ENCODE measurements around the gene NKIRAS2.

The NKIRAS2 gene

DNA sequence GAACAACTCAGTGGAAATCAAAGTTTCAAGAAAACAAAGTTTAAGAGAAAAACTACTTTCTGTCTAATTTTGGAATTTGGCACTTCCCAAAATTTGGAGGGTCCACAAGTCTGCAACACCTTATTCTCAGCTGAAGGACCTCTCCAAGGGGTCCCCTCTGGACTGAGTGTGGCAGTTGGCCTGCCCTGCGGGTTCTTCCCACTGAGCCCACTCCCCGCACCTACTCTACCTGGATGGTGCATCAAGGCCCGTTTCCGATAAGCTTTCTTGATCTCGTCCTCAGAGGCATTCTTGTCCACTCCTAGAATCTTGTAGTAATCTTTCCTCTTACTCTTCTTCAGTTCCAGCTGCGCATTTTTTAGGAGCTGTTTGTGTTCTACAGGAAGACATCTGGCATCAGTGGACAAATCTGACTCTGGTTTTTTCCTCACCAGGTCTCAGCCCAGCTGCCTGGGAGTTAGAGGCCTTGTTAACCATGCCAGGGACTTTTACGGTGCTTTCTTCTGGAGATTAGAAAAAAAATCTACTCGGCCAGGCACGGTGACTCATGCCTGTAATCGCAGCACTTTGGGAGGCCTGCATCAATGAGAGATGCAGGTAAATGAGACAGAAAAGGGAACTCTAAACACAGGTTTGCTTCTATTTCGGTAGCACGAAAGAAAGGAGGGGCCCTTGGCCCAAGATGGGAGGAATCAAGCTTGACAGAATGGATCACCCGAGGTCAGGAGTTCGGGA lies 37.7 kb upstream of the NKIRAS2 start:
- no peak overlapping the region for H3K27ac Mint-ChIP-seq (ENCODE audit: low read depth)
- H3K4me3 Mint-ChIP-seq, result no peak overlapping the region
- ATAC-seq (replicated peaks; ENCODE audit: extremely low read depth, poor library complexity, severe bottlenecking) (no peak), DNase-seq (ENCODE audit: low spot score in 2 of 2) (no peak)
- no peaks in the 10 kb centered on the region for H3K9me3 Mint-ChIP-seq
- peaks cover 81% of the 10 kb centered on the region for H3K36me3 Mint-ChIP-seq (ENCODE audit: insufficient read depth)
- no peaks in the 10 kb centered on the region for H3K27me3 Mint-ChIP-seq
- H3K4me1 Mint-ChIP-seq, result peaks cover 9% of the 10 kb centered on the region

DNA sequence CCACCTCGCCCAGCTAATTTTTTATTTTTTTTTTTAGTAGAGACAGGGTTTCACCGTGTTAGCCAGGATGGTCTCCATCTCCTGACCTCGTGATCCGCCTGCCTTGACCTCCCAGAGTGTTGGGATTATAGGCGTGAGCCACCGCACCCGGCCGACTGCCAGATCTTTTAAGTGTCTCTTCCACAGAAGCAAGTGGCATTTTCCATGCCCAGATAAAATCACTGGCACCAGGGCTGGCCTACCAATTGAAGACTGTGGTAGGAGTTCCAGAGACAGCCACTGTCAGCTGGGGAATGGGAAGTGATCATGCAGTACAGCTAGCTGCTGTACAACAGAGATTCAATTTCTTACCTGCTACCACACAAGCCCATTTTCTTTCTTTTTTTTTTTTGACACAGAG lies 35.4 kb upstream of the NKIRAS2 start:
- Mint-ChIP-seq H3K27ac (ENCODE audit: low read depth) (no peak overlapping the region), H3K4me3 (no peak overlapping the region), H3K36me3 (ENCODE audit: insufficient read depth) (peaks cover 77% of the 10 kb centered on the region), H3K27me3 (no peaks in the 10 kb centered on the region), H3K9me3 (no peaks in the 10 kb centered on the region), H3K4me1 (peaks cover 5% of the 10 kb centered on the region)
- ATAC-seq (replicated peaks; ENCODE audit: extremely low read depth, poor library complexity, severe bottlenecking), result no peak
- no peak for DNase-seq (ENCODE audit: low spot score in 2 of 2)

GRCh38 chr17:41985919-41986318 lies 34.0 kb upstream of the NKIRAS2 start:
- no peak overlapping the region for H3K27ac Mint-ChIP-seq (ENCODE audit: low read depth)
- no peaks in the 10 kb centered on the region for H3K27me3 Mint-ChIP-seq
- no peak overlapping the region for H3K4me3 Mint-ChIP-seq
- DNase-seq (ENCODE audit: low spot score in 2 of 2), result no peak
- H3K4me1 Mint-ChIP-seq, result peaks cover 5% of the 10 kb centered on the region
- no peaks in the 10 kb centered on the region for H3K9me3 Mint-ChIP-seq
- peaks cover 76% of the 10 kb centered on the region for H3K36me3 Mint-ChIP-seq (ENCODE audit: insufficient read depth)
- no peak for ATAC-seq (replicated peaks; ENCODE audit: extremely low read depth, poor library complexity, severe bottlenecking)

- no peak overlapping the region for H3K27ac Mint-ChIP-seq (ENCODE audit: low read depth)
- peaks cover 71% of the 10 kb centered on the region for H3K36me3 Mint-ChIP-seq (ENCODE audit: insufficient read depth)
- H3K9me3 Mint-ChIP-seq, result no peaks in the 10 kb centered on the region
- DNase-seq (ENCODE audit: low spot score in 2 of 2), result no peak
- H3K4me3 Mint-ChIP-seq, result no peak overlapping the region
- peaks cover 5% of the 10 kb centered on the region for H3K4me1 Mint-ChIP-seq
- no peak for ATAC-seq (replicated peaks; ENCODE audit: extremely low read depth, poor library complexity, severe bottlenecking)
- no peaks in the 10 kb centered on the region for H3K27me3 Mint-ChIP-seq
Measured at GRCh38 chr17:41986634-41987033, 33.3 kb upstream of the NKIRAS2 start.

- Mint-ChIP-seq H3K36me3 (ENCODE audit: insufficient read depth) (peaks cover 66% of the 10 kb centered on the region), H3K4me1 (peaks cover 5% of the 10 kb centered on the region), H3K4me3 (no peak overlapping the region), H3K27me3 (no peaks in the 10 kb centered on the region), H3K27ac (ENCODE audit: low read depth) (no peak overlapping the region), H3K9me3 (no peaks in the 10 kb centered on the region)
- DNase-seq (ENCODE audit: low spot score in 2 of 2) (no peak), ATAC-seq (replicated peaks; ENCODE audit: extremely low read depth, poor library complexity, severe bottlenecking) (no peak)
Measured at GRCh38 chr17:41987642-41988041, 32.2 kb upstream of the NKIRAS2 start.

DNA sequence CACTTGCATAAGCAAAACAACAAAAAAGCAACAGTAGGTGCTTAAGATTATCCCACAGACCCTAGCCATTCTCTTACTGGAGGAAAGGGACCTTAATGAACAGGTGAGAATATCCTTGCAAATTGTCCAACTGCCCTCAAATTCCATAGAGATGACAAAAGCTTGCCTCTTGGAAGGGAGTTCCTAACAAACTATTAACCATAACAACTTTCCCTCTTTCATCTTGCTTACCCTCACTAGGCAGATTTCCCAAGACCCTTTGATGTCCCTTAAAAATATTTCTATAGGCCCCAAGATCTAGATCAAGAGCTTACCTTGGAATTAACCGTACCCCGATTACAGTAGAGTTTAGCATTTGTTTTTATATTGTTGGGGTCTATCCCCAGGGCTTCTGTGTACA lies 31.5 kb upstream of the NKIRAS2 start:
- ATAC-seq (replicated peaks; ENCODE audit: extremely low read depth, poor library complexity, severe bottlenecking), result no peak
- DNase-seq (ENCODE audit: low spot score in 2 of 2), result no peak
- Mint-ChIP-seq H3K4me3 (no peak overlapping the region), H3K27me3 (no peaks in the 10 kb centered on the region), H3K4me1 (peaks cover 5% of the 10 kb centered on the region), H3K9me3 (no peaks in the 10 kb centered on the region), H3K36me3 (ENCODE audit: insufficient read depth) (peaks cover 68% of the 10 kb centered on the region), H3K27ac (ENCODE audit: low read depth) (no peak overlapping the region)

DNA sequence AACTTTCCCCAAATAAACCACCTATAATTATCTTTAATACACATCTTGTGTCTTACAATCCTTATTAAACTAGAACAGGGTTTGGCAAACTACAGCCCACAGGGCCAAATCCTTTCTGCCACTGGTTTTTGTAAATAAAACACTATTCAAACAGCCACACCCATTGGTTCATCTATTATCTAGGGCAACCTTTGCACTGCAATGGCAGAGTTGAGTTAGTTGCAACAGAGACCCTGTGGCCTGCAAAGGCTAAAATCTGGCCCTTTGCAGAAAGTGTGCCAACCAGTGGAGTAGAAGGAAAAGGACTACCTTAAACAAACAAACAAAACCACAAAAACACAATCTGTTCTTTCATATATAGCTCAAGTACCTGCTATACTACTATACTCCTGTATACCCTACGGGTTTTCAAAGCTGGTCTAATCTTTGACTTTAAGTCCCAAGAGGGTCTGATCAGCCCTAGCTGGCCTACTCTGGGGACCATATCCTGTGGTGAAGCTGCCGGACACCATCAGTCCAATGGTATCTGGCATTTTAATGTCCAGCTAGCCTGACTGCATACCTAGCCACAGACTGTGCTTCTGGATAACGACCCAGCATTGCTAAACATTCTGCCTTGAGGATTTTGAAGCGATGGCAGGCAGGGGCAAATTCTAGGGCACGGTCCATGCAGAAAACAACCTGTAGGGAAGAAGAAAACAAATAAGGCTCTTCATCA lies 30.0 kb upstream of the NKIRAS2 start:
- Mint-ChIP-seq H3K4me1 (no peaks in the 10 kb centered on the region), H3K27me3 (no peaks in the 10 kb centered on the region), H3K4me3 (no peak overlapping the region), H3K27ac (ENCODE audit: low read depth) (no peak overlapping the region), H3K36me3 (ENCODE audit: insufficient read depth) (peaks cover 70% of the 10 kb centered on the region), H3K9me3 (no peaks in the 10 kb centered on the region)
- no peak for ATAC-seq (replicated peaks; ENCODE audit: extremely low read depth, poor library complexity, severe bottlenecking)
- DNase-seq (ENCODE audit: low spot score in 2 of 2), result no peak

DNA sequence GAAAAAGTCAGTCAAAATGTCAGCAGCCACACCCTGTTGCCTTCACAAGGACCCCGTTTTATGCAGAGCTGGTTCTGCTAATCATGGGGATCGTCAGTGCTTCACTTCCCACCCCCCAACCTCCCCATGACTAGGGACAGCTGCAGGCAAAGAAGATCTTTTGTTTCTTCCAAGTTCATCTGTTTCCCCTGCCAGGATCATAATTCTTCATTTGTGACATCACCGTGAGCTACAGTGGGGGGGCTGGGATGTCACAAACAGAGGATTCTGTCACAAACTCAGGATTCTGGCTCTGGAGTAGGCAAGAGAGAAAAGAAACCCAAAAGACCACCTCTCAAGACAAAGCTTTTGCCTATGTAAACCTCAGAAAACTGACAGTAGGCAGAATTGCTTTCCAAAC lies 27.3 kb upstream of the NKIRAS2 start:
- Mint-ChIP-seq H3K4me3 (no peak overlapping the region), H3K9me3 (no peaks in the 10 kb centered on the region), H3K4me1 (no peaks in the 10 kb centered on the region), H3K27ac (ENCODE audit: low read depth) (no peak overlapping the region), H3K36me3 (ENCODE audit: insufficient read depth) (peaks cover 78% of the 10 kb centered on the region), H3K27me3 (no peaks in the 10 kb centered on the region)
- ATAC-seq (replicated peaks; ENCODE audit: extremely low read depth, poor library complexity, severe bottlenecking), result no peak
- DNase-seq (ENCODE audit: low spot score in 2 of 2), result no peak

GRCh38 chr17:41996855-41997164 lies 23.1 kb upstream of the NKIRAS2 start:
- H3K4me1 Mint-ChIP-seq, result peaks cover 10% of the 10 kb centered on the region
- H3K27ac Mint-ChIP-seq (ENCODE audit: low read depth), result no peak overlapping the region
- H3K36me3 Mint-ChIP-seq (ENCODE audit: insufficient read depth), result peaks cover 86% of the 10 kb centered on the region
- DNase-seq (ENCODE audit: low spot score in 2 of 2), result no peak
- ATAC-seq (replicated peaks; ENCODE audit: extremely low read depth, poor library complexity, severe bottlenecking), result no peak
- no peak overlapping the region for H3K4me3 Mint-ChIP-seq
- no peaks in the 10 kb centered on the region for H3K9me3 Mint-ChIP-seq
- H3K27me3 Mint-ChIP-seq, result no peaks in the 10 kb centered on the region

GRCh38 chr17:41998497-41998896 lies 21.4 kb upstream of the NKIRAS2 start:
- peaks cover 85% of the 10 kb centered on the region for H3K36me3 Mint-ChIP-seq (ENCODE audit: insufficient read depth)
- DNase-seq (ENCODE audit: low spot score in 2 of 2), result no peak
- H3K9me3 Mint-ChIP-seq, result no peaks in the 10 kb centered on the region
- peaks cover 26% of the 10 kb centered on the region for H3K4me1 Mint-ChIP-seq
- no peak for ATAC-seq (replicated peaks; ENCODE audit: extremely low read depth, poor library complexity, severe bottlenecking)
- no peaks in the 10 kb centered on the region for H3K27me3 Mint-ChIP-seq
- H3K27ac Mint-ChIP-seq (ENCODE audit: low read depth), result no peak overlapping the region
- H3K4me3 Mint-ChIP-seq, result no peak overlapping the region

DNA sequence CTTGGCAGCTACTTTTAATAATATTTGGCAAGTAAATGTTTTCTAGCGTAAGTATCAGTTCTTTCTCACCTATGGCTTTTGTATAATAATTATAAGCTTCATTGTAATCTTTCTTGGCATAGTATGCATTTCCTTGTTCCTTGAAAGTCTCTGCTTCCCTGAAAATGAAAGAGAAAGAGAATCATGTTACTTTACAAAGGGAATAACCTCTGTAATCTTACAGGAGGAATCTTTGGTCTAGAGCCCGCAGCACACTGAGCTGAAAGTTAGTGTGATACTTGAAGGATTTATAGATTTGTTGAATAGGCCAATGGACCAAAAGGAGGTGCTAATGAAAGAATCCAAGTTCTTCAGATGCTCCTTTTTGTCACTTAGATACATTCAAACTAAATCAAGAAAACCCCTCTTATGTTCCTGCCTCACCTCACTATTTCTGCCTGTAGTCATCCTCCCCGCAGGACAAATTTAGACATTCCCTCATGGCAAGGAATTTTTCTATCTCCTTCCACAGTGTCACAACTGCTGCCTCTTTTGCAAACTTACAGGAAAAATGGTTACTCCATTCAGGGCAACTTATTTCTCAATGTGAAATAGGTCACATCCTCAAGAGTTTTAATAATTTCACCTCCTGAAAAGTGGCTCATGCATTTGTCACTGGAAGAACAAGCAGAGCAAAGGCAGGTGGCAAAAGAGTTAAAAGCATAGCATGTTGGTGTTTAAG lies 19.3 kb upstream of the NKIRAS2 start:
- no peak overlapping the region for H3K4me3 Mint-ChIP-seq
- H3K27ac Mint-ChIP-seq (ENCODE audit: low read depth), result no peak overlapping the region
- no peak for ATAC-seq (replicated peaks; ENCODE audit: extremely low read depth, poor library complexity, severe bottlenecking)
- peaks cover 35% of the 10 kb centered on the region for H3K4me1 Mint-ChIP-seq
- no peaks in the 10 kb centered on the region for H3K27me3 Mint-ChIP-seq
- no peak for DNase-seq (ENCODE audit: low spot score in 2 of 2)
- no peaks in the 10 kb centered on the region for H3K9me3 Mint-ChIP-seq
- H3K36me3 Mint-ChIP-seq (ENCODE audit: insufficient read depth), result peaks cover 64% of the 10 kb centered on the region

DNA sequence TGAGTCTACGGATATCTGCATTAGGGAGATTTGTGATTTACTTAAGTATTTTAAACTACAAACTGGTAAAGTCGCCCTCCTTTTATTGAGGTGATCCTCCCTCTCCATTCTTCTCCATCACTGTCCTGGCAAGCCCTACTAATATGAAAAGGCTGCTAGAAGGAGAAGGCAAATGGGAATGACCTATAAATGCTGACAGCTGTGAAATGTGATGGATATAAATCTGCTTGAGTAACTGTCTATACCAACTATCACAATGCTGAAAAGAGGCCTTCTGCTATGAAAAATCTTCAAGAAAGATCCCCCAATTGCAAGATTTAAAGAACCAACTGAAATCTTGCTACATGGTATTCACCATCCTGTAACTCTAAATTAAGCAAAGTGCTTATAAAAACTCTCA lies 18.2 kb upstream of the NKIRAS2 start:
- peaks cover 52% of the 10 kb centered on the region for H3K36me3 Mint-ChIP-seq (ENCODE audit: insufficient read depth)
- no peaks in the 10 kb centered on the region for H3K27me3 Mint-ChIP-seq
- H3K9me3 Mint-ChIP-seq, result no peaks in the 10 kb centered on the region
- peaks cover 37% of the 10 kb centered on the region for H3K4me1 Mint-ChIP-seq
- ATAC-seq (replicated peaks; ENCODE audit: extremely low read depth, poor library complexity, severe bottlenecking) (no peak), DNase-seq (ENCODE audit: low spot score in 2 of 2) (no peak)
- H3K4me3 Mint-ChIP-seq, result no peak overlapping the region
- H3K27ac Mint-ChIP-seq (ENCODE audit: low read depth), result no peak overlapping the region

Measured in central memory CD8-positive, alpha-beta T cell (primary cell).